GM23338 (cell line): ENCODE results near the gene ARSB.

Experiments used
- CTCF ChIP-seq, 2 experiments: fragments of 200-600 bp in 1 of 2; sonication (generic) in 1 of 2; conservative IDR thresholded peaks; 2 replicates each; pipeline versions ENCODE4 v1.5.1 to v1.6.1; 2016 to 2017; ENCODE audit warnings: antibody characterized with exemption in 2 of 2, low read depth in 2 of 2, mild to moderate bottlenecking in 2 of 2, moderate library complexity in 1 of 2
- ETS1 ChIP-seq: IDR thresholded peaks from 2 replicates; pipeline ENCODE4 v1.6.1; 2016; ENCODE audit warnings: antibody characterized with exemption
- EZH2 ChIP-seq: fragments of 200-600 bp; sonication (generic); IDR thresholded peaks from one replicate; pipeline ENCODE4 v1.8.0; 2017; ENCODE audit warnings: antibody characterized with exemption, mild to moderate bottlenecking, low read depth; ENCODE audit not compliant: unreplicated experiment
- POLR2AphosphoS5 ChIP-seq: IDR thresholded peaks from 2 replicates; pipeline ENCODE4 v1.6.1; 2016; ENCODE audit warnings: antibody characterized with exemption, low read depth

GRCh38 chr5:78761840-78762239, 223.3 kb downstream of the ARSB start:
- TF ChIP-seq CTCF (conservative IDR thresholded peaks at IDR 0.05; ENCODE audit: low read depth in 2 of 2), result no peak
- TF ChIP-seq EZH2, result no peak
- no peak for TF ChIP-seq POLR2AphosphoS5
- TF ChIP-seq ETS1, result no peak
